GM10847 (cell line): ENCODE data around the gene CFAP410.

Source experiments
- POLR2A ChIP-seq: IDR thresholded peaks from 2 replicates; pipeline ENCODE4 v1.6.1; 2011; ENCODE audit not compliant: insufficient read length; ENCODE audit errors: extremely low read depth

Gene CFAP410

GRCh38 chr21:44285138-44285992 is 53.8 kb downstream of the CFAP410 start, which contains the start of gene AIRE:
Gene AIRE, plus strand, starts transcription at chr21:44285876. Its CDS starts 131 bp downstream, at chr21:44286007.
- TF ChIP-seq POLR2A, result no peak

GRCh38 chr21:44283948-44284347 is 55.2 kb downstream of the CFAP410 start:
- TF ChIP-seq POLR2A, result no peak

- TF ChIP-seq POLR2A, result no peak
These were observed 56.8 kb downstream of the CFAP410 start for GRCh38 chr21:44282370-44282769.

- no peak for TF ChIP-seq POLR2A
These were observed 57.4 kb downstream of the CFAP410 start for GRCh38 chr21:44281801-44282200.

- TF ChIP-seq POLR2A, result no peak
These were observed 59.6 kb downstream of the CFAP410 start for GRCh38 chr21:44279354-44280260.
